Endothelial cell of umbilical vein (primary cell): Measurements from ENCODE around the gene MED28. TPM values are rescaled to one million over a fixed set of nuclear protein-coding genes. Genes with fewer than 3 reads are reported as not detected.
"Not testable (repeated sequence)": the region's sequence is repeated elsewhere in the genome, so short reads cannot be mapped to it uniquely, and the experiment has no call there.

ENCODE experiments used
- BruUV-seq: library from RNA; stranded (reverse); fragments of 400-500 nt; replicated peaks from 2 replicates; lab custom pipeline; 2021; lab: Mats Ljungman, UMichigan
- CTCF ChIA-PET: fragments of 300-600, 350-600 bp; sonication (Branson Sonifier 250); formaldehyde crosslinking; loops from one replicate; lab custom pipeline; 2021; ENCODE audit warnings: antibody characterized with exemption, inconsistent platforms; lab: Charles Lee
- POLR2A ChIA-PET: fragments of 300-600, 350-600 bp; sonication (Branson Sonifier 250); formaldehyde crosslinking; loops from one replicate; lab custom pipeline; 2021; ENCODE audit warnings: antibody characterized with exemption, inconsistent platforms; lab: Charles Lee
- DNase-seq: peaks from one replicate; pipeline ENCODE4 v3.0.0-alpha.2; 2011; ENCODE audit warnings: low read depth, low spot score
- FAIRE-seq: peaks from 2 replicates; lab custom pipeline; 2011; peaks lifted over from hg19 to GRCh38; lab: Jason Lieb, UNC
- H2AFZ ChIP-seq: 2 replicates; pipeline ENCODE4 v1.6.0; 2012; ENCODE audit warnings: low read depth, low read length, control low read depth, inconsistent platforms
- H3K27ac ChIP-seq: 2 replicates; pipeline ENCODE4 v1.5.1; 2011; ENCODE audit warnings: low read depth, mild to moderate bottlenecking, control low read depth, low read length, moderate library complexity; ENCODE audit not compliant: insufficient read depth
- H3K27me3 ChIP-seq, 2 experiments: 2 replicates each; pipeline versions ENCODE4 v1.6.0 to v1.6.1; 2011; ENCODE audit warnings: low read length in 2 of 2, mixed read lengths in 1 of 2; ENCODE audit not compliant: control insufficient read depth in 2 of 2, insufficient read depth in 2 of 2
- H3K36me3 ChIP-seq, 2 experiments: 2 replicates in 1 of 2; 3 replicates in 1 of 2; pipeline ENCODE4 v1.5.1; 2011; ENCODE audit warnings: low read length in 2 of 2, mild to moderate bottlenecking in 1 of 2, moderate library complexity in 1 of 2; ENCODE audit not compliant: control insufficient read depth in 2 of 2, insufficient read depth in 2 of 2; ENCODE audit errors: extremely low read depth in 1 of 2
- H3K4me1 ChIP-seq: 3 replicates; pipeline ENCODE4 v1.5.1; 2011; ENCODE audit warnings: mild to moderate bottlenecking, low read length; ENCODE audit not compliant: control insufficient read depth, insufficient read depth; ENCODE audit errors: extremely low read depth
- H3K4me2 ChIP-seq: 2 replicates; pipeline ENCODE4 v1.6.1; 2011; ENCODE audit warnings: low read length, control low read depth, mixed read lengths; ENCODE audit not compliant: insufficient read depth
- H3K4me3 ChIP-seq, 3 experiments: fragments of 200-600 bp in 1 of 3; sonication (generic), shearing (Covaris generic) in 1 of 3; replicated peaks in 1 of 3; 2 replicates each; pipeline ENCODE4 v1.5.1; 2011 to 2016; ENCODE audit warnings: control low read depth in 3 of 3, low read length in 3 of 3, mild to moderate bottlenecking in 2 of 3, inconsistent platforms in 1 of 3, low read depth in 1 of 3, moderate library complexity in 1 of 3; ENCODE audit not compliant: insufficient read depth in 1 of 3
- H3K79me2 ChIP-seq: 2 replicates; pipeline ENCODE4 v1.6.0; 2012; ENCODE audit warnings: low read length, inconsistent platforms; ENCODE audit not compliant: control insufficient read depth, insufficient read depth
- H3K9ac ChIP-seq: replicated peaks from 2 replicates; pipeline ENCODE3; 2011; ENCODE audit warnings: low read length, control low read depth; ENCODE audit not compliant: insufficient read depth; ENCODE audit errors: extremely low read depth
- H3K9me1 ChIP-seq: replicated peaks from 3 replicates; pipeline ENCODE4 v1.6.0; 2011; ENCODE audit warnings: mild to moderate bottlenecking, low read length; ENCODE audit not compliant: control insufficient read depth, insufficient read depth; ENCODE audit errors: extremely low read depth
- H3K9me3 ChIP-seq: replicated peaks from 2 replicates; pipeline ENCODE4 v1.5.1; 2012; ENCODE audit warnings: low read length, inconsistent platforms; ENCODE audit not compliant: control insufficient read depth, insufficient read depth
- H4K20me1 ChIP-seq: replicated peaks from 2 replicates; pipeline ENCODE3; 2011; ENCODE audit warnings: mild to moderate bottlenecking, low read length; ENCODE audit not compliant: control insufficient read depth, insufficient read depth; ENCODE audit errors: extremely low read depth
- EZH2 ChIP-seq: IDR thresholded peaks from 2 replicates; pipeline ENCODE4 v1.6.1; 2012; ENCODE audit warnings: borderline replicate concordance, low read depth, mild to moderate bottlenecking, moderate library complexity, low read length, inconsistent platforms; ENCODE audit not compliant: severe bottlenecking
- FOS ChIP-seq: IDR thresholded peaks from 2 replicates; pipeline ENCODE4 v1.6.1; 2011; ENCODE audit warnings: mild to moderate bottlenecking, low read length, moderate library complexity, borderline replicate concordance; ENCODE audit not compliant: insufficient read depth
- GATA2 ChIP-seq: IDR thresholded peaks from 2 replicates; pipeline ENCODE4 v1.7.0; 2011; ENCODE audit warnings: low read depth, mild to moderate bottlenecking, moderate library complexity, mixed read lengths, low read length; ENCODE audit not compliant: insufficient read length, insufficient read depth
- JUN ChIP-seq: IDR thresholded peaks from 2 replicates; pipeline ENCODE4 v1.6.1; 2011; ENCODE audit warnings: borderline replicate concordance, low read depth; ENCODE audit not compliant: insufficient read length, insufficient read depth
- MYC ChIP-seq: IDR thresholded peaks from one replicate; pipeline ENCODE4 v1.6.1; 2011; ENCODE audit warnings: mild to moderate bottlenecking, low read depth, low read length
- POLR2A ChIP-seq: IDR thresholded peaks from 2 replicates; pipeline ENCODE4 v1.6.1; 2012; ENCODE audit warnings: low read depth, mild to moderate bottlenecking, control low read depth, low read length
- POLR2AphosphoS5 ChIP-seq: IDR thresholded peaks from 2 replicates; pipeline ENCODE4 v1.6.1; 2012; ENCODE audit warnings: low read depth, mild to moderate bottlenecking, control low read depth, low read length, moderate library complexity; ENCODE audit not compliant: insufficient read depth
- dilution Hi-C: fragments of 300-500 bp; cut with MboI; formaldehyde crosslinking; loops from one replicate; pipeline ENCODE4 v1.15.0; 2019; ENCODE audit warnings: low sequenced_read_pairs; ENCODE audit not compliant: extremely low pct_ligation_motif_present
- intact Hi-C: fragments of 100-400 bp; cut with micrococcal nuclease; formaldehyde crosslinking; loops from one replicate; pipeline ENCODE4 v1.10.0; 2022
- polyA plus RNA-seq, 4 experiments: library from polyadenylated mRNA; depleted of rRNA in 3 of 4; stranded (reverse) in 3 of 4; unstranded in 1 of 4; fragments of >200 nt; gene quantifications; 2 replicates each; pipeline versions ENCODE4 v1.2.1 to v1.2.3, GENCODE V29; 2011 to 2012; ENCODE audit warnings: missing spikeins in 1 of 4
- total RNA-seq: library from RNA; stranded (reverse); gene quantifications from 2 replicates; pipeline ENCODE4 v1.2.3, GENCODE V29; 2021
- TF ChIP-seq, protein P1 (sequence below), 2 donors: IDR thresholded peaks; 1 replicate in 1 of 2; 2 replicates in 1 of 2; pipeline ENCODE4 v1.5.1; 2011; ENCODE audit warnings: low read length in 2 of 2, mild to moderate bottlenecking in 2 of 2, moderate library complexity in 2 of 2, control low read depth in 1 of 2, inconsistent platforms in 1 of 2, low read depth in 1 of 2; ENCODE audit not compliant: insufficient read depth in 1 of 2; ENCODE audit errors: extremely low read depth in 1 of 2
- TF ChIP-seq, protein P2 (sequence below): IDR thresholded peaks from 2 replicates; pipeline ENCODE4 v1.6.1; 2011; ENCODE audit not compliant: insufficient read depth, insufficient read length

MED28 gene
- total and polyA plus RNA-seq, 2 donors (not counting 3 experiments of a cell fraction or from before 2014, with no cell fraction given): 10.0 to 49.1 TPM

DNA sequence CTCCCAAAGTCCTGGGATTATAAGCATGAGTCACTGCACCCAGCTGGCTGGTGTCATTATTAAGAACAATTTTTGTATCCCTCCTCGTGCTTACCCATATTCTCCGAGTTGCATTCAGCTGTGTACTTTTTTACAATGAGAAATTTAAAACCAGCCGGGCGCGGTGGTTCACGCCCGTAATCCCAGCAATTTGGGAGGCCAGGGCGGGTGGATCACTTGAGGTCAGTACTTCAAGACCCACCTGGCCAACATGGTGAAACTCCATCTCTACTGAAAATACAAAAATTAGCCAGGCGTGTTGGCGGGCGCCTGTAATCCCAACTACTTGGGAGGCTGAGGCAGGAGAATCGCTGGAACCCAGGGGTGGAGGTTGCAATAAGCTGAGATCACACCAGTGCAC is 39.3 kb upstream of the MED28 start:
- H3K9me3 ChIP-seq, FAIRE-seq, intact Hi-C loops, H3K79me2 ChIP-seq, H3K27ac ChIP-seq, H4K20me1 ChIP-seq, H3K4me2 ChIP-seq, BruUV-seq, DNase-seq, H2AFZ ChIP-seq, dilution Hi-C loops, H3K27me3 ChIP-seq, H3K9me1 ChIP-seq, H3K36me3 ChIP-seq, POLR2A ChIA-PET, H3K4me3 ChIP-seq, H3K9ac ChIP-seq: not testable (repeated sequence)
- peaks cover 20% of the 10 kb centered on the region for H3K4me1 ChIP-seq
- CTCF ChIA-PET: interaction anchor here (1.9 kb wide), 1 partner anchor 26 kb away, joined by 6 read pairs; no protein-coding TSS in a partner anchor

DNA sequence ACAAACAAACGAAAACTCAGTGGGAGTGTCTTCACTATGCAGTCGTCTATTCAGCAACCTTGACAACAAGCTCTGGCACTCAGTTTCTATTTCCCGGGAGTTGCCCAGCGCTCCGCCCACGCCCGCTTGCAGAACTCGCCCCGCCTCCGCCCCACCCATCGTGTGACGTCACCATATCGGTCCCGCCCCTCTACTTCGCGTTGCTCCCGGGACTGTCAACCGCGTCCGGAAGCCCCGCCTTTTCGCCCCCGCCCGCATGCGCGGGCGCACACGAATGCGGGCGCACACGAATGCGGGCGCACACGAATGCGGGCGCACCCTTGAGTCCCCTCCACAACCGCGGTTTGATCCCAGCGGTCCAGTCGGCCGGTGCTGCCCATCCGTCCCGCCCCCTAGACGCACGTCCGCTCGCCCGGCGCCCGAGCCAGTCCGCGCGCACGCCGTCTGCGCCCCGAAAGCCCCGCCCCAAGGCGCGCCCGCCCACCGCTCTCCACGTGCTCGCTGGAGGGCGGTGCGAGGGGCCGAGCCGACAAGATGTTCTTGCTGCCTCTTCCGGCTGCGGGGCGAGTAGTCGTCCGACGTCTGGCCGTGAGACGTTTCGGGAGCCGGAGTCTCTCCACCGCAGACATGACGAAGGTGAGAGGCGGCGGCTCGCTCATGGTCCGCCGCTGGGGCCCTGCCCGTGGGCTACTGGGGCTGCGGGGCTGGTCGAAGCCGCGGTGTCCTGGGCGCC is 37.3 kb upstream of the MED28 start, which contains the start of gene LAP3:
Gene LAP3 (plus strand): TSS at position 267 of the 733 bp plus-strand sequence. CDS start 268 bp downstream, at position 535.
- POLR2A ChIA-PET: interaction anchor here (0.6 kb wide), 1 partner anchor 28 kb away, joined by 4 read pairs; no protein-coding TSS in a partner anchor
- FAIRE-seq (peak; percentile 90), DNase-seq (peak; percentile 97)

More for the DNA sequence above, 37.3 kb upstream of the MED28 start, which contains the start of gene LAP3:
- Histone ChIP-seq H3K36me3 (peaks cover 0 to under 1% of the 10 kb centered on the region in 2 experiments), H3K4me1 (peaks cover 36% of the 10 kb centered on the region), H3K27ac (peak within 1 kb of the TSS; percentile 82), H3K9me1 (no peaks in the 10 kb centered on the region), H3K4me3 (peak within 1 kb of the TSS; percentile 61 to 96 (median 90)), H3K9ac (peak within 1 kb of the TSS; percentile 83), H4K20me1 (no peaks in the 10 kb centered on the region), H3K79me2 (no peaks in the 10 kb centered on the region), H3K27me3 (no peaks in the 10 kb centered on the region), H2AFZ (peak within 1 kb of the TSS; percentile 89), H3K9me3 (no peaks in the 10 kb centered on the region), H3K4me2 (peak within 1 kb of the TSS; percentile 81)
- no TSS peak for BruUV-seq
- intact Hi-C loops: loop anchor here (1.0 kb wide), 6 partner anchors 28 to 532 kb away; partner anchors contain the start of genes DCAF16, LCORL, MED28 and NCAPG
- dilution Hi-C loops: no loop called here
- TF ChIP-seq POLR2A (peak; percentile 94), EZH2 (no peak), MYC (peak; percentile 44), GATA2 (no peak), JUN (peak; percentile 61), POLR2AphosphoS5 (peak; percentile 91), FOS (no peak)
- TF ChIP-seq, protein P1, sequence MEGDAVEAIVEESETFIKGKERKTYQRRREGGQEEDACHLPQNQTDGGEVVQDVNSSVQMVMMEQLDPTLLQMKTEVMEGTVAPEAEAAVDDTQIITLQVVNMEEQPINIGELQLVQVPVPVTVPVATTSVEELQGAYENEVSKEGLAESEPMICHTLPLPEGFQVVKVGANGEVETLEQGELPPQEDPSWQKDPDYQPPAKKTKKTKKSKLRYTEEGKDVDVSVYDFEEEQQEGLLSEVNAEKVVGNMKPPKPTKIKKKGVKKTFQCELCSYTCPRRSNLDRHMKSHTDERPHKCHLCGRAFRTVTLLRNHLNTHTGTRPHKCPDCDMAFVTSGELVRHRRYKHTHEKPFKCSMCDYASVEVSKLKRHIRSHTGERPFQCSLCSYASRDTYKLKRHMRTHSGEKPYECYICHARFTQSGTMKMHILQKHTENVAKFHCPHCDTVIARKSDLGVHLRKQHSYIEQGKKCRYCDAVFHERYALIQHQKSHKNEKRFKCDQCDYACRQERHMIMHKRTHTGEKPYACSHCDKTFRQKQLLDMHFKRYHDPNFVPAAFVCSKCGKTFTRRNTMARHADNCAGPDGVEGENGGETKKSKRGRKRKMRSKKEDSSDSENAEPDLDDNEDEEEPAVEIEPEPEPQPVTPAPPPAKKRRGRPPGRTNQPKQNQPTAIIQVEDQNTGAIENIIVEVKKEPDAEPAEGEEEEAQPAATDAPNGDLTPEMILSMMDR (IDR thresholded peaks at IDR 0.05; ENCODE audit: extremely low read depth in 1 of 2, insufficient read depth in 1 of 2, low read depth in 1 of 2, low read length in 2 of 2): no peak
- TF ChIP-seq, protein P2, sequence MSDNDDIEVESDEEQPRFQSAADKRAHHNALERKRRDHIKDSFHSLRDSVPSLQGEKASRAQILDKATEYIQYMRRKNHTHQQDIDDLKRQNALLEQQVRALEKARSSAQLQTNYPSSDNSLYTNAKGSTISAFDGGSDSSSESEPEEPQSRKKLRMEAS: peak; percentile 91
- CTCF ChIA-PET: interaction anchor here (0.9 to 1.4 kb wide), 7 partner anchors 23 to 104 kb away, joined by 3 to 10 read pairs (median 3); partner anchors contain the start of gene MED28
